Stimulated activated memory B cell treated with anti-CD40 and anti-IgM and Interleukin-4, amounts not matched to agents 10 μg/mL and 1 μg/mL and 100 μg/mL, for 72 hours (primary cell): ENCODE measurements around the gene PRKAB2.

Experiments
- ATAC-seq: fragments of 150-1000 bp; cut with Tn5 transposase; 2 replicates; pipeline ENCODE4 v1.10.0; 2021
- H3K27ac Mint-ChIP-seq: one replicate; pipeline ENCODE4 v1.8.0; 2022; ENCODE audit warnings: mild to moderate bottlenecking, mixed read lengths
- H3K27me3 Mint-ChIP-seq: one replicate; pipeline ENCODE4 v1.8.0; 2022; ENCODE audit warnings: mixed read lengths
- H3K36me3 Mint-ChIP-seq: one replicate; pipeline ENCODE4 v1.8.0; 2022; ENCODE audit warnings: mixed read lengths
- H3K4me1 Mint-ChIP-seq: one replicate; pipeline ENCODE4 v1.8.0; 2022; ENCODE audit warnings: mixed read lengths
- H3K4me3 Mint-ChIP-seq: one replicate; pipeline ENCODE4 v1.8.0; 2022; ENCODE audit warnings: mild to moderate bottlenecking, moderate library complexity, mixed read lengths
- H3K9me3 Mint-ChIP-seq: one replicate; pipeline ENCODE4 v1.8.0; 2022; ENCODE audit warnings: mixed read lengths

Gene PRKAB2

GRCh38 chr1:147172168-147173016 is at the start of gene PRKAB2:
Gene PRKAB2 (minus strand): TSS chr1:147172470. CDS start chr1:147172144, 326 bp downstream.
- H3K9me3 Mint-ChIP-seq = no peaks in the 10 kb centered on the region
- peaks cover 34% of the 10 kb centered on the region for H3K4me1 Mint-ChIP-seq
- peak within 1 kb of the TSS; percentile 93 for H3K27ac Mint-ChIP-seq
- no peaks in the 10 kb centered on the region for H3K27me3 Mint-ChIP-seq
- peak; percentile 96 for ATAC-seq
- peak within 1 kb of the TSS; percentile 88 for H3K4me3 Mint-ChIP-seq
- H3K36me3 Mint-ChIP-seq = peaks cover 8% of the 10 kb centered on the region

- H3K36me3 Mint-ChIP-seq = peaks cover 5% of the 10 kb centered on the region
- peaks cover 9% of the 10 kb centered on the region for H3K4me1 Mint-ChIP-seq
- no peak overlapping the region for H3K4me3 Mint-ChIP-seq
- H3K9me3 Mint-ChIP-seq = no peaks in the 10 kb centered on the region
- H3K27me3 Mint-ChIP-seq = no peaks in the 10 kb centered on the region
- no peak overlapping the region for H3K27ac Mint-ChIP-seq
- no peak for ATAC-seq
Observed at GRCh38 chr1:147218606-147219005, 46.3 kb upstream of the PRKAB2 start.

- H3K4me1 Mint-ChIP-seq = peaks cover 9% of the 10 kb centered on the region
- no peak overlapping the region for H3K4me3 Mint-ChIP-seq
- H3K36me3 Mint-ChIP-seq = peaks cover 15% of the 10 kb centered on the region
- no peaks in the 10 kb centered on the region for H3K9me3 Mint-ChIP-seq
- no peaks in the 10 kb centered on the region for H3K27me3 Mint-ChIP-seq
- H3K27ac Mint-ChIP-seq = no peak overlapping the region
- no peak for ATAC-seq
Observed at GRCh38 chr1:147217141-147217540, 44.9 kb upstream of the PRKAB2 start.

- Mint-ChIP-seq H3K4me1 (peaks cover 9% of the 10 kb centered on the region), H3K36me3 (peaks cover 15% of the 10 kb centered on the region), H3K27me3 (no peaks in the 10 kb centered on the region), H3K27ac (no peak overlapping the region), H3K9me3 (no peaks in the 10 kb centered on the region), H3K4me3 (no peak overlapping the region)
- no peak for ATAC-seq
Observed at GRCh38 chr1:147216124-147216523, 43.9 kb upstream of the PRKAB2 start.

GRCh38 chr1:147215540-147215916 is 43.3 kb upstream of the PRKAB2 start:
- Mint-ChIP-seq H3K9me3 (no peaks in the 10 kb centered on the region), H3K4me3 (no peak overlapping the region), H3K36me3 (peaks cover 15% of the 10 kb centered on the region), H3K4me1 (peaks cover 9% of the 10 kb centered on the region), H3K27ac (no peak overlapping the region), H3K27me3 (no peaks in the 10 kb centered on the region)
- ATAC-seq = no peak

- Mint-ChIP-seq H3K4me3 (no peak overlapping the region), H3K36me3 (peaks cover 11% of the 10 kb centered on the region), H3K27ac (no peak overlapping the region), H3K4me1 (peaks cover 9% of the 10 kb centered on the region), H3K9me3 (no peaks in the 10 kb centered on the region), H3K27me3 (no peaks in the 10 kb centered on the region)
- ATAC-seq = no peak
Observed at GRCh38 chr1:147214842-147215539, 42.7 kb upstream of the PRKAB2 start.

- Mint-ChIP-seq H3K27ac (no peak overlapping the region), H3K4me3 (no peak overlapping the region), H3K27me3 (no peaks in the 10 kb centered on the region), H3K4me1 (peaks cover 9% of the 10 kb centered on the region), H3K9me3 (no peaks in the 10 kb centered on the region), H3K36me3 (peaks cover 18% of the 10 kb centered on the region)
- no peak for ATAC-seq
Observed at GRCh38 chr1:147214325-147214724, 42.1 kb upstream of the PRKAB2 start.

- no peak for ATAC-seq
- Mint-ChIP-seq H3K4me3 (no peak overlapping the region), H3K36me3 (peaks cover 19% of the 10 kb centered on the region), H3K27me3 (no peaks in the 10 kb centered on the region), H3K9me3 (no peaks in the 10 kb centered on the region), H3K4me1 (peaks cover 9% of the 10 kb centered on the region), H3K27ac (no peak overlapping the region)
Observed at GRCh38 chr1:147213271-147213670, 41.0 kb upstream of the PRKAB2 start.

GRCh38 chr1:147211577-147211976 is 39.3 kb upstream of the PRKAB2 start:
- no peaks in the 10 kb centered on the region for H3K9me3 Mint-ChIP-seq
- no peak for ATAC-seq
- H3K36me3 Mint-ChIP-seq = peaks cover 19% of the 10 kb centered on the region
- H3K4me3 Mint-ChIP-seq = no peak overlapping the region
- peaks cover 9% of the 10 kb centered on the region for H3K4me1 Mint-ChIP-seq
- H3K27me3 Mint-ChIP-seq = no peaks in the 10 kb centered on the region
- H3K27ac Mint-ChIP-seq = no peak overlapping the region

- H3K27me3 Mint-ChIP-seq = no peaks in the 10 kb centered on the region
- H3K27ac Mint-ChIP-seq = no peak overlapping the region
- H3K4me3 Mint-ChIP-seq = no peak overlapping the region
- H3K9me3 Mint-ChIP-seq = no peaks in the 10 kb centered on the region
- peaks cover 19% of the 10 kb centered on the region for H3K36me3 Mint-ChIP-seq
- peaks cover 9% of the 10 kb centered on the region for H3K4me1 Mint-ChIP-seq
- no peak for ATAC-seq
Observed at GRCh38 chr1:147210987-147211386, 38.7 kb upstream of the PRKAB2 start.

GRCh38 chr1:147209825-147210821 is 37.9 kb upstream of the PRKAB2 start:
- Mint-ChIP-seq H3K36me3 (peaks cover 19% of the 10 kb centered on the region), H3K27me3 (no peaks in the 10 kb centered on the region), H3K4me3 (no peak overlapping the region), H3K4me1 (peaks cover 9% of the 10 kb centered on the region), H3K9me3 (no peaks in the 10 kb centered on the region), H3K27ac (no peak overlapping the region)
- ATAC-seq = no peak

- Mint-ChIP-seq H3K27me3 (no peaks in the 10 kb centered on the region), H3K4me1 (peaks cover 14% of the 10 kb centered on the region), H3K9me3 (no peaks in the 10 kb centered on the region), H3K27ac (no peak overlapping the region), H3K36me3 (peaks cover 19% of the 10 kb centered on the region), H3K4me3 (no peak overlapping the region)
- ATAC-seq = no peak
Observed at GRCh38 chr1:147208619-147209018, 36.3 kb upstream of the PRKAB2 start.

GRCh38 chr1:147207192-147207591 is 34.9 kb upstream of the PRKAB2 start:
- ATAC-seq = no peak
- H3K4me1 Mint-ChIP-seq = peaks cover 18% of the 10 kb centered on the region

GRCh38 chr1:147204080-147204479 is 31.8 kb upstream of the PRKAB2 start:
- Mint-ChIP-seq H3K9me3 (no peaks in the 10 kb centered on the region), H3K27me3 (no peaks in the 10 kb centered on the region), H3K27ac (peak overlapping the region; percentile 5), H3K4me1 (peaks cover 18% of the 10 kb centered on the region), H3K36me3 (no peaks in the 10 kb centered on the region), H3K4me3 (no peak overlapping the region)
- peak; percentile 57 for ATAC-seq

More at GRCh38 chr1:147207192-147207591, 34.9 kb upstream of the PRKAB2 start:
- Mint-ChIP-seq H3K9me3 (no peaks in the 10 kb centered on the region), H3K27ac (no peak overlapping the region), H3K36me3 (peaks cover 8% of the 10 kb centered on the region), H3K4me3 (no peak overlapping the region), H3K27me3 (no peaks in the 10 kb centered on the region)

GRCh38 chr1:147202576-147202975 is 30.3 kb upstream of the PRKAB2 start:
- Mint-ChIP-seq H3K27ac (peak overlapping the region; percentile 22), H3K4me1 (peaks cover 18% of the 10 kb centered on the region)
- ATAC-seq = no peak

More at GRCh38 chr1:147202576-147202975, 30.3 kb upstream of the PRKAB2 start:
- Mint-ChIP-seq H3K9me3 (no peaks in the 10 kb centered on the region), H3K36me3 (no peaks in the 10 kb centered on the region), H3K27me3 (no peaks in the 10 kb centered on the region), H3K4me3 (no peak overlapping the region)
